GM23248 (cell line): ENCODE data around the gene TRPM5. TPM values are rescaled to one million over a fixed set of nuclear protein-coding genes. Genes with fewer than 3 reads are reported as not detected.
"Not testable (repeated sequence)": the region's sequence is repeated elsewhere in the genome, so short reads cannot be mapped to it uniquely, and the experiment has no call there.

ENCODE experiments used
- DNase-seq: peaks from one replicate; pipeline ENCODE4 v3.0.0-alpha.2; 2015
- H2AFZ ChIP-seq: fragments of 200-600 bp; sonication (generic); 2 replicates; pipeline ENCODE4 v1.6.1; 2016; ENCODE audit warnings: antibody characterized with exemption
- H3F3A ChIP-seq: fragments of 200-600 bp; sonication (generic); 2 replicates; pipeline ENCODE4 v1.6.1; 2016; ENCODE audit warnings: mild to moderate bottlenecking, antibody characterized with exemption, mixed run types; ENCODE audit not compliant: insufficient read depth
- H3K27ac ChIP-seq: fragments of 200-600 bp; sonication (generic); 2 replicates; pipeline ENCODE4 v1.5.1; 2016; ENCODE audit warnings: mild to moderate bottlenecking
- H3K27me3 ChIP-seq: fragments of 200-600 bp; sonication (generic); replicated peaks from 2 replicates; pipeline ENCODE4 v1.6.1; 2016; ENCODE audit warnings: mild to moderate bottlenecking; ENCODE audit not compliant: insufficient read depth
- H3K36me3 ChIP-seq: fragments of 200-600 bp; sonication (generic); 2 replicates; pipeline ENCODE4 v1.6.1; 2016; ENCODE audit warnings: low read depth, mild to moderate bottlenecking
- H3K4me1 ChIP-seq: fragments of 200-600 bp; sonication (generic); 2 replicates; pipeline ENCODE4 v1.6.1; 2016; ENCODE audit warnings: mild to moderate bottlenecking; ENCODE audit not compliant: insufficient read depth
- H3K4me2 ChIP-seq: fragments of 200-600 bp; sonication (generic); one replicate; pipeline ENCODE4 v1.6.1; 2016; ENCODE audit warnings: mild to moderate bottlenecking; ENCODE audit not compliant: unreplicated experiment
- H3K4me3 ChIP-seq: fragments of 200-600 bp; sonication (generic); 2 replicates; pipeline ENCODE4 v1.5.1; 2016; ENCODE audit warnings: mild to moderate bottlenecking
- H3K79me2 ChIP-seq: fragments of 200-600 bp; sonication (generic); 2 replicates; pipeline ENCODE4 v1.6.1; 2016; ENCODE audit warnings: mild to moderate bottlenecking; ENCODE audit not compliant: insufficient read depth
- H3K9ac ChIP-seq: fragments of 200-600 bp; sonication (generic); 2 replicates; pipeline ENCODE4 v1.6.1; 2016; ENCODE audit warnings: mild to moderate bottlenecking
- H3K9me2 ChIP-seq: fragments of 200-600 bp; sonication (generic); 2 replicates; pipeline ENCODE4 v1.6.1; 2016; ENCODE audit warnings: mixed run types, mild to moderate bottlenecking, moderate library complexity; ENCODE audit not compliant: insufficient read depth
- H3K9me3 ChIP-seq: fragments of 200-600 bp; sonication (generic); one replicate; pipeline ENCODE4 v1.6.1; 2017; ENCODE audit warnings: low read depth
- H4K20me1 ChIP-seq: fragments of 200-600 bp; sonication (generic); 2 replicates; pipeline ENCODE4 v1.6.0; 2016; ENCODE audit not compliant: insufficient read depth
- EZH2 ChIP-seq: fragments of 200-600 bp; sonication (generic); IDR thresholded peaks from 2 replicates; pipeline ENCODE4 v1.6.1; 2018; ENCODE audit warnings: antibody characterized with exemption, mild to moderate bottlenecking; ENCODE audit not compliant: insufficient read depth, poor library complexity, severe bottlenecking
- EZH2phosphoT487 ChIP-seq: fragments of 200-600 bp; sonication (generic); IDR thresholded peaks from 2 replicates; pipeline ENCODE4 v1.6.1; 2018; ENCODE audit warnings: antibody characterized with exemption, moderate library complexity, mild to moderate bottlenecking, low read depth; ENCODE audit not compliant: insufficient read depth
- WGBS, 2 experiments: methylation state at CpG; one replicate each; pipeline ENCODE4 v1.1.6; 2015 to 2017; ENCODE audit warnings: low lambda C conversion rate in 2 of 2, low coverage in 1 of 2; ENCODE audit errors: missing lambda C conversion rate in 2 of 2; 5-methylcytosine and 5-hydroxymethylcytosine counted together
- in situ Hi-C: fragments of 300-500 bp; cut with MboI; formaldehyde crosslinking; loops from 2 replicates; pipeline ENCODE4 v1.15.0; 2020
- polyA plus RNA-seq: library from polyadenylated mRNA; unstranded; fragments of >200 nt; fragmentation: Nextera tagmentation; extraction: Ambion mirVana; gene quantifications from 2 replicates; pipeline ENCODE4 v1.2.1, GENCODE V29; 2016
- total RNA-seq: library from RNA; depleted of rRNA; stranded (reverse); fragments of >200 nt; shearing (Covaris generic); gene quantifications from 2 replicates; pipeline ENCODE4 v1.2.3, GENCODE V29; 2014

Gene TRPM5
- total and polyA plus RNA-seq, 2 experiments from 2014 or later: not detected

GRCh38 chr11:2483426-2483825 is 39.1 kb upstream of the TRPM5 start:
- Histone ChIP-seq H3K4me3 (no peak overlapping the region), H3K4me2 (no peak overlapping the region), H3K9ac (no peak overlapping the region), H3K36me3 (no peaks in the 10 kb centered on the region), H3K27me3 (peaks cover 19% of the 10 kb centered on the region; the same call in 1 of the 2 replicates), H4K20me1 (no peaks in the 10 kb centered on the region), H3K27ac (no peak overlapping the region), H3K4me1 (no peaks in the 10 kb centered on the region), H3F3A (no peaks in the 10 kb centered on the region), H3K79me2 (no peaks in the 10 kb centered on the region), H3K9me3 (no peaks in the 10 kb centered on the region), H3K9me2 (no peaks in the 10 kb centered on the region), H2AFZ (no peak overlapping the region)
- 20 to 21% methylated on average over 14 of the region's 14 CpGs for WGBS, 2 experiments
- TF ChIP-seq EZH2phosphoT487: no peak
- TF ChIP-seq EZH2: no peak
- in situ Hi-C loops: no loop called here
- no peak for DNase-seq

DNA sequence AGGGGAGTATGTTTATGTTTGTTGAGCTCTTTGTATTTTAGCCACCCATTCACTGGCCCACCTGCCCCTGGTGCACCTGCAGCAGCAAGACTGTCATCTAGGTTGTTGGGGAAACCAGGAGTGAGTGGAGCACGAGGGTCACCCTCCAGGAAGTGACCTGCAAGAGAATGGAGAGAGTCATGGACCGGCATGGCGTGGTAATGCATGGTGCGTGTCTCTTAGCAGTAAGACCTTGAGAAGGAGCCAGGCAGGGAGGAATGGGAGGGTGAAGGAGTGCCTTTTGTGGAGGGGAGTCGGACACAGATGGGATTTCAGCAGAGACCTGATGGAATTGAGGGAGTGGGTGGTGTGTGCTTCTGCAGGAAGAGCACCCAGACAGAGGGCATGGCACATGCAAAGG is 38.4 kb upstream of the TRPM5 start:
- Histone ChIP-seq H3K4me3 (no peak overlapping the region), H3K27ac (no peak overlapping the region), H3K4me2 (no peak overlapping the region), H3K79me2 (no peaks in the 10 kb centered on the region), H3K4me1 (no peaks in the 10 kb centered on the region), H3K36me3 (no peaks in the 10 kb centered on the region), H3K9me3 (no peaks in the 10 kb centered on the region), H3K9ac (no peak overlapping the region), H2AFZ (no peak overlapping the region), H3K27me3 (peaks cover 19% of the 10 kb centered on the region; the same call in 1 of the 2 replicates), H4K20me1 (no peaks in the 10 kb centered on the region), H3K9me2 (no peaks in the 10 kb centered on the region), H3F3A (no peaks in the 10 kb centered on the region)
- no peak for TF ChIP-seq EZH2
- no peak for TF ChIP-seq EZH2phosphoT487
- no peak for DNase-seq
- in situ Hi-C loops: no loop called here
- 54% methylated on average over 5 of the region's 5 CpGs for WGBS, 2 experiments

- H3K79me2 ChIP-seq: no peaks in the 10 kb centered on the region
- no peaks in the 10 kb centered on the region for H3K36me3 ChIP-seq
- no peaks in the 10 kb centered on the region for H4K20me1 ChIP-seq
- H3K27ac ChIP-seq: no peak overlapping the region
- H3K27me3 ChIP-seq: peaks cover 19% of the 10 kb centered on the region; the same call in 1 of the 2 replicates
- no peaks in the 10 kb centered on the region for H3K9me3 ChIP-seq
- no peak overlapping the region for H3K4me3 ChIP-seq
- in situ Hi-C loops: no loop called here
- no peak for DNase-seq
- H3K9ac ChIP-seq: no peak overlapping the region
- H3F3A ChIP-seq: no peaks in the 10 kb centered on the region
- no peaks in the 10 kb centered on the region for H3K4me1 ChIP-seq
- H3K4me2 ChIP-seq: no peak overlapping the region
- no peak overlapping the region for H2AFZ ChIP-seq
- WGBS, 2 experiments: 41 to 44% methylated on average over 3 of the region's 3 CpGs
- TF ChIP-seq EZH2: no peak
- TF ChIP-seq EZH2phosphoT487: no peak
- no peaks in the 10 kb centered on the region for H3K9me2 ChIP-seq
Observed at GRCh38 chr11:2482204-2482603, 37.9 kb upstream of the TRPM5 start.

DNA sequence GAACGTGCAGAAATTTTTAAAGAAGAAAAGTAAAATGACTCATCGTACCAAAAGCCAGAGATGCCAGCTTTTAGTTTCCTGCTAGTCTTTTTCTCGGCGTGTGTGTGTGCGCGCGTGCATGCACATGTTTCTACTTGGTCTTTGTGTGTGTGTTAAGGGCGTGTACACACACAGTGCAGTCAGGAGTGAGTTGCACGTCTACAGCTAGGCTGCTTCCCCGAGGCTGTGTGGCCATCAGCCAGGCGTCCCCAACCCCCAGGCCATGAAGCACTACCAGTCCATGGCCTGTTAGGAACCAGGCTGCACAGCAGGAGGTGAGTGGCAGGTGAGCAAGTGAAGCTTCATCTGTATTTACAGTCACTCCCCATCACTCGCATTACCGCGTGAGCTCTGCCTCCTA is 36.9 kb upstream of the TRPM5 start:
- Histone ChIP-seq H3K4me3 (no peak overlapping the region), H3K9me2 (no peaks in the 10 kb centered on the region), H2AFZ (no peak overlapping the region), H3F3A (no peaks in the 10 kb centered on the region), H4K20me1 (no peaks in the 10 kb centered on the region), H3K9me3 (no peaks in the 10 kb centered on the region), H3K79me2 (no peaks in the 10 kb centered on the region), H3K36me3 (no peaks in the 10 kb centered on the region), H3K27ac (no peak overlapping the region), H3K4me2 (no peak overlapping the region), H3K9ac (no peak overlapping the region), H3K4me1 (no peaks in the 10 kb centered on the region), H3K27me3 (peaks cover 26% of the 10 kb centered on the region)
- in situ Hi-C loops: no loop called here
- WGBS, 2 experiments: 54 to 55% methylated on average over 14 of the region's 14 CpGs
- TF ChIP-seq EZH2 (no peak), EZH2phosphoT487 (no peak)
- DNase-seq: no peak

GRCh38 chr11:2480874-2481220 is 36.5 kb upstream of the TRPM5 start:
- TF ChIP-seq EZH2 (no peak), EZH2phosphoT487 (no peak)
- no peak for DNase-seq
- no peak overlapping the region for H2AFZ ChIP-seq

DNA sequence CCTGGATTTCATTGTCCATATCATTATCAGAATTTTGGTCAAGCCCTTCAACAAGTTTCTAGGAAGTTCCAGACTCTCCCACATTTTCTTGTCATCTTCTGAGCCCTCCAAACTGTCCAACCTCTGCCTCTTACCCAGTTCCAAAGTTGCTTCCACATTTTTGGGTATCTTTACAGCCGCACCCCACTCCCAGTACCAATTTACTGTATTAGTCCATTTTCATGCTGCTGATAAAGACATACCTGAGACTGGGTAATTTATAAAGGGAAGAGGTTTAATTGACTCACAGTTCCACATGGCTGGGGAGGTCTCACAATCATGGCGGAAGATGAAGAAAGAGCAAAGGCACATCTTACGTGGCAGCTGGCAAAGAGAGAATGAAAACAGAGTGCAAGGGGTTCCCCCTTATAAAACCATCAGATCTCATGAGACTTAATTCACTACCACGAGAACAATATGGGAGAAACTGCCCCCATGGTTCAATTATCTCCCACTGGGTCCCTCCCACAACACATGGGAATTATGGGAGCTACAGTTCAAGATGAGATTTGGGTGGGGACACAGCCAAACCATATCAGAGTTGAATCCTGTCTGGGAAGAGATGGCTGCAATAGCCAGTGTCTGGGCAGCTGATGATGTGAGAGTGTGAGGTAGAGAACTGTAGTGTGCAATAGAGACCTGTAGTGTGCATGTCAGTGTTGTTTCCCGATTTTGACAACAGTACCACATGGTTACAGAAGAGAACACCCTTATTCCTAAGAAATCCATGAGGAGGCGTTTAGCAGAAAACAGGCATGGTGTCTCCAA is 36.0 kb upstream of the TRPM5 start:
- peaks cover 36% of the 10 kb centered on the region for H3K27me3 ChIP-seq
- H4K20me1 ChIP-seq, H3K79me2 ChIP-seq, H3K9me2 ChIP-seq, H3K9ac ChIP-seq, H2AFZ ChIP-seq, H3K36me3 ChIP-seq, DNase-seq, in situ Hi-C loops, H3K4me2 ChIP-seq, H3K9me3 ChIP-seq, H3K27ac ChIP-seq, H3K4me1 ChIP-seq, H3F3A ChIP-seq, H3K4me3 ChIP-seq: not testable (repeated sequence)
- 38 to 44% methylated on average over 6 of the region's 6 CpGs for WGBS, 2 experiments

More at GRCh38 chr11:2480874-2481220, 36.5 kb upstream of the TRPM5 start:
- no peaks in the 10 kb centered on the region for H3K9me3 ChIP-seq
- peaks cover 30% of the 10 kb centered on the region for H3K27me3 ChIP-seq
- H3K27ac ChIP-seq: no peak overlapping the region
- no peaks in the 10 kb centered on the region for H4K20me1 ChIP-seq
- H3K4me2 ChIP-seq: no peak overlapping the region
- H3K9ac ChIP-seq: no peak overlapping the region
- in situ Hi-C loops: no loop called here
- no peaks in the 10 kb centered on the region for H3K9me2 ChIP-seq
- H3K4me1 ChIP-seq: no peaks in the 10 kb centered on the region
- no peaks in the 10 kb centered on the region for H3K36me3 ChIP-seq
- H3K79me2 ChIP-seq: no peaks in the 10 kb centered on the region
- H3K4me3 ChIP-seq: no peak overlapping the region
- no peaks in the 10 kb centered on the region for H3F3A ChIP-seq
- WGBS, 2 experiments: 30 to 37% methylated on average over 7 of the region's 7 CpGs
